Measurements from ENCODE around the gene NONO.
"Not testable (repeated sequence)": the region's sequence is repeated elsewhere in the genome, so short reads cannot be mapped to it uniquely, and the experiment has no call there.

NONO gene

GRCh38 chrX:71321731-71322130 is 38.3 kb downstream of the NONO start:
- TF ChIP-seq, protein P1, sequence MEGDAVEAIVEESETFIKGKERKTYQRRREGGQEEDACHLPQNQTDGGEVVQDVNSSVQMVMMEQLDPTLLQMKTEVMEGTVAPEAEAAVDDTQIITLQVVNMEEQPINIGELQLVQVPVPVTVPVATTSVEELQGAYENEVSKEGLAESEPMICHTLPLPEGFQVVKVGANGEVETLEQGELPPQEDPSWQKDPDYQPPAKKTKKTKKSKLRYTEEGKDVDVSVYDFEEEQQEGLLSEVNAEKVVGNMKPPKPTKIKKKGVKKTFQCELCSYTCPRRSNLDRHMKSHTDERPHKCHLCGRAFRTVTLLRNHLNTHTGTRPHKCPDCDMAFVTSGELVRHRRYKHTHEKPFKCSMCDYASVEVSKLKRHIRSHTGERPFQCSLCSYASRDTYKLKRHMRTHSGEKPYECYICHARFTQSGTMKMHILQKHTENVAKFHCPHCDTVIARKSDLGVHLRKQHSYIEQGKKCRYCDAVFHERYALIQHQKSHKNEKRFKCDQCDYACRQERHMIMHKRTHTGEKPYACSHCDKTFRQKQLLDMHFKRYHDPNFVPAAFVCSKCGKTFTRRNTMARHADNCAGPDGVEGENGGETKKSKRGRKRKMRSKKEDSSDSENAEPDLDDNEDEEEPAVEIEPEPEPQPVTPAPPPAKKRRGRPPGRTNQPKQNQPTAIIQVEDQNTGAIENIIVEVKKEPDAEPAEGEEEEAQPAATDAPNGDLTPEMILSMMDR (conservative IDR thresholded peaks at IDR 0.05), result no peak
- H3K27ac ChIP-seq, result no peak overlapping the region

- not testable (repeated sequence) for H3K27ac ChIP-seq
These were observed 41.0 kb downstream of the NONO start for GRCh38 chrX:71324452-71324851.

DNA sequence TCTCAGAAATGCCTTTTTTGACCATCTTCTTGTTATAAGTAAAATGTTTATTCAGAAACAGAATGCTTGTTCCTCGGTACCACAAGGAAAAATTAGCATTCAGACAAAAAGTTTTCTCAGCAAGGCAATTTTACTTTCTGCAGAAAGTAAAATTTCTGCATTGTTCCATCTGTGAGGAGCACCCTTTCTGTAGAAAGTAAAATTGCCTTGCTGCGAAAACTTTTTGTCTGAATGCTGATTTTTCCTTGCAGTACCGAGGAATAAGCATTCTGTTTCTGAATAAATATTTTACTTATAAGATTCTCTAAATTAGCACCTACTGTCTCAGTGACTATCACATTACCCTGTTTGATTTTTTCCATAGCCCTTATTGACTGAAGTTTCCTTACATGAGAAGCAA is 43.0 kb downstream of the NONO start:
- H3K27ac ChIP-seq, result no peak overlapping the region
- TF ChIP-seq, protein P1 (conservative IDR thresholded peaks at IDR 0.05), result no peak

- not testable (repeated sequence) for H3K27ac ChIP-seq
These were observed 65.8 kb downstream of the NONO start for GRCh38 chrX:71349151-71349665.

DNA sequence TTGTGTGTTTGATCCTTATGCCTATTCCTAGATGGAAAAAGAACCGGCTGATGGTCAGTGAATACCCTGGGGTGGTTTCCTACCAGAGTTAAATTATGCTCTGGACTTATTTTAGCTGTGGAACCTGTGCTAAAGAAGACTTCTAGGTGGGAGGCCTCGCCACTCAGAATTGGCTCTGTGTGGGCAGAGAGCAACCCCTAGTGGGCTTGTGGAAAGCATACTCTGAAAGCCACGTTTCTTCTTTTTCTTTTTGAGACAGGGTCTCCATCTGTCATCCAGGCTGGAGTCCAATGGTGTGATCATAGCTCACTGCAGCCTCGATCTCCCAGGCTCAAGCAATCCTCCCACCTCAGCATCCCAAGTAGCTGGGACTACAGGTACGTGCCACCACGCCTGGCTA is 66.4 kb downstream of the NONO start:
- H3K27ac ChIP-seq, result not testable (repeated sequence)

Measured in VCaP (cell line).